Ishikawa (cell line): Measurements from ENCODE around the gene SLC39A9.

Experiments
- EP300 ChIP-seq: IDR thresholded peaks from 2 replicates; pipeline ENCODE4 v1.6.1; 2012; ENCODE audit warnings: borderline replicate concordance
- RAD21 ChIP-seq: IDR thresholded peaks from 2 replicates; pipeline ENCODE4 v1.6.1; 2012; ENCODE audit warnings: low read depth
- REST ChIP-seq: IDR thresholded peaks from 2 replicates; pipeline ENCODE4 v1.6.1; 2012; ENCODE audit warnings: low read depth, mild to moderate bottlenecking
- TCF12 ChIP-seq: IDR thresholded peaks from 2 replicates; pipeline ENCODE4 v1.6.1; 2012; ENCODE audit warnings: low read depth
- USF1 ChIP-seq: IDR thresholded peaks from 2 replicates; pipeline ENCODE4 v1.6.1; 2012

- TF ChIP-seq RAD21 (no peak), TCF12 (no peak), EP300 (no peak), REST (no peak), USF1 (no peak)
Observed at GRCh38 chr14:69363964-69364363, 34.5 kb upstream of the SLC39A9 start.
